NCI-H1092 (cell line): ENCODE measurements around the gene TMEM214.
A peak's percentile ranks its signal among the peaks of the same experiment; 100 is the strongest.

ENCODE experiments used
- DNase-seq: peaks from one replicate; lab custom pipeline; 2025; lab: John Stamatoyannopoulos, UW

The TMEM214 gene

GRCh38 chr2:27010139-27010538 lies 22.6 kb upstream of the TMEM214 start:
- DNase-seq = no peak

GRCh38 chr2:27013738-27014137 lies 19.0 kb upstream of the TMEM214 start:
- no peak for DNase-seq

- no peak for DNase-seq
Measured at GRCh38 chr2:27014771-27015433, 17.9 kb upstream of the TMEM214 start.

- DNase-seq = peak; percentile 33
Measured at GRCh38 chr2:27016801-27017325, 15.9 kb upstream of the TMEM214 start.

- no peak for DNase-seq
Measured at GRCh38 chr2:27018142-27018541, 14.6 kb upstream of the TMEM214 start.

- DNase-seq = no peak
Measured at GRCh38 chr2:27019459-27019858, 13.3 kb upstream of the TMEM214 start.

GRCh38 chr2:27019931-27020855 lies 12.6 kb upstream of the TMEM214 start:
- no peak for DNase-seq

- DNase-seq = no peak
Measured at GRCh38 chr2:27021253-27022049, 11.3 kb upstream of the TMEM214 start.

GRCh38 chr2:27023740-27024139 lies 9.0 kb upstream of the TMEM214 start:
- DNase-seq = no peak

- DNase-seq = no peak
Measured at GRCh38 chr2:27024188-27024587, 8.6 kb upstream of the TMEM214 start.

GRCh38 chr2:27024812-27025211 lies 8.0 kb upstream of the TMEM214 start:
- DNase-seq = no peak

- DNase-seq = no peak
Measured at GRCh38 chr2:27025281-27025800, 7.4 kb upstream of the TMEM214 start.

- DNase-seq = no peak
Measured at GRCh38 chr2:27025861-27026851, 6.6 kb upstream of the TMEM214 start.

GRCh38 chr2:27027211-27027651 lies 5.5 kb upstream of the TMEM214 start:
- no peak for DNase-seq

GRCh38 chr2:27029051-27029450 lies 3.7 kb upstream of the TMEM214 start:
- DNase-seq = no peak

- no peak for DNase-seq
Measured at GRCh38 chr2:27033253-27033852, 588 bp downstream of the TMEM214 start.

- DNase-seq = no peak
Measured at GRCh38 chr2:27038012-27038411, 5.2 kb downstream of the TMEM214 start.

- no peak for DNase-seq
Measured at GRCh38 chr2:27038631-27039339, 6.0 kb downstream of the TMEM214 start.

GRCh38 chr2:27039426-27039825 lies 6.7 kb downstream of the TMEM214 start:
- DNase-seq = no peak

GRCh38 chr2:27039871-27040270 lies 7.1 kb downstream of the TMEM214 start:
- no peak for DNase-seq
